Prostate gland (tissue), 2 donors: ENCODE data around the gene CDHR5.

Experiments used
- CTCF ChIP-seq, 4 experiments: fragments of 200-600 bp in 2 of 4; fragments of 450-650 bp in 2 of 4; sonication (generic) in 2 of 4; IDR thresholded peaks; 1 replicate in 3 of 4; 2 replicates in 1 of 4; pipeline ENCODE4 v1.5.1; 2016 to 2019; ENCODE audit warnings: antibody characterized with exemption in 4 of 4, mild to moderate bottlenecking in 2 of 4, moderate library complexity in 2 of 4
- POLR2A ChIP-seq: fragments of 450-650 bp; IDR thresholded peaks from one replicate; pipeline ENCODE4 v1.6.1; 2016; ENCODE audit warnings: antibody characterized with exemption, mild to moderate bottlenecking
- POLR2AphosphoS5 ChIP-seq: sonication (generic); formaldehyde crosslinking; IDR thresholded peaks from one replicate; pipeline ENCODE4 v1.6.1; 2017; ENCODE audit warnings: antibody characterized with exemption

GRCh38 chr11:575996-576768, 48.6 kb downstream of the CDHR5 start, which contains the start of gene PHRF1:
- TF ChIP-seq POLR2A: peak; percentile 71
- TF ChIP-seq CTCF (IDR thresholded peaks at IDR 0.05): peak in 2 of 4 experiments; percentile 13 to 44
- peak; percentile 86 for TF ChIP-seq POLR2AphosphoS5
